PC-3 (cell line): ENCODE data around the gene GRM1.

Experiments used
- CTCF ChIP-seq: fragments of 300-600 bp; sonication (generic); conservative IDR thresholded peaks from 2 replicates; pipeline ENCODE4 v1.5.1; 2017; ENCODE audit warnings: antibody characterized with exemption, low read depth, mild to moderate bottlenecking, low read length
- EZH2 ChIP-seq: fragments of 300-600 bp; sonication (generic); IDR thresholded peaks from one replicate; pipeline ENCODE4 v1.6.1; 2017; ENCODE audit warnings: antibody characterized with exemption, mild to moderate bottlenecking, low read length; ENCODE audit not compliant: unreplicated experiment

- TF ChIP-seq CTCF, result no peak
- no peak for TF ChIP-seq EZH2
Observed at GRCh38 chr6:146149770-146150169, 120.9 kb downstream of the GRM1 start.
